Measurements from ENCODE around the gene CMAS. TPM values are rescaled to one million over a fixed set of nuclear protein-coding genes. Genes with fewer than 3 reads are reported as not detected.

Gene CMAS
- total and polyA plus RNA-seq, 3 donors from 2014 or later: 119 to 131 (median 130) TPM

DNA sequence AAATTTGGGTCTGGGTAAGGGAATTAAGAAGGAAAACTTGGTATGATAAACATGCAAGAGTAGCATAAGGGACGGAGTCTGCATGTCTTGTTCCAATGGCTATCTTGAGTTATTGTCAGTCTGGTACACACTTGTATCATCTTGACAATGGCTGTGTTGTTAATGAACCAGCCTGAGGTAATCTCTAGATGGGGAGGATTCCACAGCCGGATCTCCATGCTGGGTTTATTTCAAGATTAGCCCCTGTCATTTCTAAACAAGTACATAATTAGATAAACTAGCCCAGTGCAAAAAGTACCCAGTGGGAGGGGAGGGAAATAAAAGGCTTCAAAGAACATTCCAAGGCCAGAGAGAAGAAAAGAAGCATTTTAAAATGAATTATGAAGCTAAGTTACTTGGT lies 16.5 kb upstream of the CMAS start:
- TF ChIP-seq, protein P1, sequence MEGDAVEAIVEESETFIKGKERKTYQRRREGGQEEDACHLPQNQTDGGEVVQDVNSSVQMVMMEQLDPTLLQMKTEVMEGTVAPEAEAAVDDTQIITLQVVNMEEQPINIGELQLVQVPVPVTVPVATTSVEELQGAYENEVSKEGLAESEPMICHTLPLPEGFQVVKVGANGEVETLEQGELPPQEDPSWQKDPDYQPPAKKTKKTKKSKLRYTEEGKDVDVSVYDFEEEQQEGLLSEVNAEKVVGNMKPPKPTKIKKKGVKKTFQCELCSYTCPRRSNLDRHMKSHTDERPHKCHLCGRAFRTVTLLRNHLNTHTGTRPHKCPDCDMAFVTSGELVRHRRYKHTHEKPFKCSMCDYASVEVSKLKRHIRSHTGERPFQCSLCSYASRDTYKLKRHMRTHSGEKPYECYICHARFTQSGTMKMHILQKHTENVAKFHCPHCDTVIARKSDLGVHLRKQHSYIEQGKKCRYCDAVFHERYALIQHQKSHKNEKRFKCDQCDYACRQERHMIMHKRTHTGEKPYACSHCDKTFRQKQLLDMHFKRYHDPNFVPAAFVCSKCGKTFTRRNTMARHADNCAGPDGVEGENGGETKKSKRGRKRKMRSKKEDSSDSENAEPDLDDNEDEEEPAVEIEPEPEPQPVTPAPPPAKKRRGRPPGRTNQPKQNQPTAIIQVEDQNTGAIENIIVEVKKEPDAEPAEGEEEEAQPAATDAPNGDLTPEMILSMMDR (IDR thresholded peaks at IDR 0.05): no peak
- no peak for TF ChIP-seq POLR2A (IDR thresholded peaks at IDR 0.05)
- Histone ChIP-seq H3K27me3 (no peaks in the 10 kb centered on the region), H3K4me3 (no peak overlapping the region), H3K9me3 (no peaks in the 10 kb centered on the region), H3K36me3 (ENCODE audit: low read depth, missing control alignments) (no peaks in the 10 kb centered on the region), H3K4me1 (peaks cover 24% of the 10 kb centered on the region), H3K27ac (no peak overlapping the region)
- DNase-seq: peak; percentile 65
- intact Hi-C loops (cut with DNase I; ENCODE audit: low total_unique reads): no loop called here
- 40 to 59% methylated on average over 2 of the region's 2 CpGs for WGBS, 2 donors

DNA sequence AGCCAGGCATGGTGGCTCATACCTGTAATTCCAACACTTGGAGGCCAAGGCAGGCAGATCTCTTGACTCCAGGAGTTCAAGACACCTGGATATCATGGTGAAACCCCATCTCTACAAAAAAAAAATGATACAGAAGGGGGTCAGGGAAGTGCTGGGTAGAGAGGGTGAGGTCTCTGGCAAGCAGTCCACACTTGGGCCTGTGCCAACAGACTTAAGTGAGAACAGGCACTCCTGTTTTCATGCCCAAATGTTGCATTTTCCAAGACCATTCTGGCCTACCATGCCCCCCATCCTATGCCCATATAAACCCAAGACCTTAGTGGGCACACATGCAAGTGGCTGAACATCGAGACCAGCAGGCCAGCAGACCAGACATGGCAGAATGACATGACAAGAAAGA lies 16.0 kb upstream of the CMAS start:
- H3K27me3 ChIP-seq: no peaks in the 10 kb centered on the region
- no peaks in the 10 kb centered on the region for H3K36me3 ChIP-seq (ENCODE audit: low read depth, missing control alignments)
- peak; percentile 65 for DNase-seq
- TF ChIP-seq POLR2A (IDR thresholded peaks at IDR 0.05): no peak
- TF ChIP-seq, protein P1 (IDR thresholded peaks at IDR 0.05): no peak
- peaks cover 27% of the 10 kb centered on the region for H3K4me1 ChIP-seq
- H3K9me3 ChIP-seq: no peaks in the 10 kb centered on the region
- peak overlapping the region; percentile 37 to 53 for H3K27ac ChIP-seq
- intact Hi-C loops (cut with DNase I; ENCODE audit: low total_unique reads): no loop called here
- no peak overlapping the region for H3K4me3 ChIP-seq
- WGBS, 2 donors: 75 to 88% methylated on average over 1 of the region's 1 CpG

DNA sequence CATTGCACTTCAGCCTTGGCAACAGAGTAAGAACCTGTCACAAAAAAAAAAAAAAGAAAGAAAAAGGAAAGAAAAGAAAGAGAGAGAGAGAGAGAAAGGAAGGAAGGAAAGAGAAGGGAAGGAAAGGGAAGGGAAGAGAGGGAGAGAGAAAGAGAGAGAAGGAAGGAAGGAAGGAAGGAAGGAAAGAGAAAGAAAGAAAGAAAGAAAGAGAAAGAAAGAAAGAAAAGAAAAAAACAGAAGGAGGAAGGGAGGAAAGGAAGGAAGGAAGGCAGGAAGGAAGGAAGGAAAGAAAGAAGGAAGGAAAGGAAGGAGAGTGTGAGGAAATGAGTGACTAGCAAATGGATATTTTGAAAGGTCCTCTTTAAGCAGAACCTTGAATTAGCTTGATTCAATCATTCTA lies 13.3 kb upstream of the CMAS start:
- TF ChIP-seq POLR2A (IDR thresholded peaks at IDR 0.05): no peak
- TF ChIP-seq, protein P1 (IDR thresholded peaks at IDR 0.05): no peak
- no peak for DNase-seq
- no peak overlapping the region for H3K4me3 ChIP-seq
- no peaks in the 10 kb centered on the region for H3K36me3 ChIP-seq (ENCODE audit: low read depth, missing control alignments)
- H3K4me1 ChIP-seq: peaks cover 44% of the 10 kb centered on the region
- H3K9me3 ChIP-seq: no peaks in the 10 kb centered on the region
- no peaks in the 10 kb centered on the region for H3K27me3 ChIP-seq
- no peak overlapping the region for H3K27ac ChIP-seq
- intact Hi-C loops (cut with DNase I; ENCODE audit: low total_unique reads): no loop called here

DNA sequence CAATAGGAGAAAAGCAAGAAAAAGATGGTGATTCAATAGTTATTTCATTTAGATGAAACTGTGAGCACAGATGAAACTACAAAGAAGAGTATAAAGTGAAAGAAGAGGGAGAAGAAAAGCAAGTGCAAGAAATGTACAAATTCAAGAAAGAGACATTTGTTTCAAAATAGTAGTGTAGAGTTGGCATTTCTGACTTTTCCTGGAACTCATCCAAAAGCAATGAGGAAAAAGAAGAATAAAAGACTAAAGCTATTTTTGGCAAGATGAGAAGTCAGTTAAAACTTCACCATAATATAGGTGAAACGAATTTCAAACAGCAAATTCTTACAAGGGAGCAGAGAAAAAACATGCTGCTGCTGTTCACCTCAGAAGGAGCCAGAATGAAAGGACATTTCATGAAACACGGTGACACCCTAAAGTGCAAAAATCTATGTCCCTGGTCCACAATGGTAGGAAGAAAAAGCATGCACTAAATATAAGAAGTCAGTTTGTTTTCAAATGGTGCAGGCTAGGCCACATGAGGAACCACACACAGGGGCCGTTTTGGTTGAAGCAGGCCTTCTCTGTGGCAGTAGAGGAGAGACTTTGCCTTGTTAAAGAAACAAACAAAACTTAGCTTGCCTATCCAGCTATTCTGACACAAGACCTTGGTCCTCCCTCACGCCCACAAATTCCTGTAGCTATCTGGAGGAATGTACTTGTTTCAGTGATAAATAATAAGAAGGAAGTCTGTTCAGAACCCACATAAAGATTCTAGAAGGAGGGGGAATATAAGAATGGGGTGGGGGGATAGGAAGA lies 11.1 kb upstream of the CMAS start:
- Histone ChIP-seq H3K4me1 (peaks cover 41% of the 10 kb centered on the region), H3K9me3 (no peaks in the 10 kb centered on the region), H3K27me3 (no peaks in the 10 kb centered on the region), H3K27ac (peak overlapping the region; percentile 54 to 72), H3K4me3 (no peak overlapping the region), H3K36me3 (ENCODE audit: low read depth, missing control alignments) (no peaks in the 10 kb centered on the region)
- peak; percentile 72 for DNase-seq
- intact Hi-C loops (cut with DNase I; ENCODE audit: low total_unique reads): no loop called here
- TF ChIP-seq, protein P1 (IDR thresholded peaks at IDR 0.05): no peak
- TF ChIP-seq POLR2A (IDR thresholded peaks at IDR 0.05): no peak
- WGBS, 2 donors: 21 to 27% methylated on average over 4 of the region's 4 CpGs

DNA sequence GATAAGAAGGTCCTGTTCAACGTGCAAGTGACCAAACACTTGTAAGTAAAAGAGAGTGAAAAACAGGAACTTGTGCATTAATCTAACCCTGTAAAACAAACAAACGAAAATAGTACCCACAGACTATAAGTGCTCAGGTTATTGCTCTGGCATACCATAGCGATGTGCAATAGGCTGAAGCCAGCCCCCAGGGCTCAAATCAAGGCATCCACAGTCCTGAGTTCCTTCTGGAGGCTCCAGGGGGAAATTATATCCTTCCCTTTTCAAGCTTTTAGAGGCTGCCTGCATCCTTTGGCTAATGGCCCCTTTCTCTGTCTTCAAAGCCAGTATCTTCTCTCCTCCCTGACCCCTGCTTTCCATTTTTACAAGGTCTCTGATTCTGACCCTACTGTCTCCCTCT lies 8.1 kb upstream of the CMAS start:
- Histone ChIP-seq H3K9me3 (no peaks in the 10 kb centered on the region), H3K27ac (peak overlapping the region in 1 of 2 donors; percentile 18), H3K4me3 (no peak overlapping the region), H3K36me3 (ENCODE audit: low read depth, missing control alignments) (no peaks in the 10 kb centered on the region), H3K4me1 (peaks cover 37% of the 10 kb centered on the region), H3K27me3 (no peaks in the 10 kb centered on the region)
- intact Hi-C loops (cut with DNase I; ENCODE audit: low total_unique reads): no loop called here
- 76 to 78% methylated on average over 3 of the region's 3 CpGs for WGBS, 2 donors
- DNase-seq: no peak
- TF ChIP-seq, protein P1 (IDR thresholded peaks at IDR 0.05): no peak
- no peak for TF ChIP-seq POLR2A (IDR thresholded peaks at IDR 0.05)
